DND-41 (cell line): ENCODE measurements around the gene SDCCAG8.

Source experiments
- ATAC-seq: fragments of 200-7000 bp; cut with Tn5 transposase; 3 replicates; pipeline ENCODE4 v1.9.1; 2021; ENCODE audit warnings: low read depth; ENCODE audit not compliant: insufficient read depth
- DNase-seq: peaks from one replicate; pipeline ENCODE4 v3.0.0-alpha.2; 2020
- H2AFZ ChIP-seq: 2 replicates; pipeline ENCODE4 v1.6.0; 2012; ENCODE audit warnings: low read depth, low read length
- H3K27ac ChIP-seq: 2 replicates; pipeline ENCODE4 v1.5.1; 2012; ENCODE audit warnings: low read length, inconsistent platforms
- H3K27me3 ChIP-seq: fragments of 200-600 bp; sonication (generic); 2 replicates; pipeline ENCODE4 v1.6.0; 2012; ENCODE audit warnings: low read length, mild to moderate bottlenecking, inconsistent platforms; ENCODE audit not compliant: insufficient read depth, poor library complexity
- H3K36me3 ChIP-seq: 2 replicates; pipeline ENCODE4 v1.5.1; 2012; ENCODE audit warnings: low read length, inconsistent platforms; ENCODE audit not compliant: insufficient read depth
- H3K4me1 ChIP-seq: 2 replicates; pipeline ENCODE4 v1.5.1; 2012; ENCODE audit warnings: mild to moderate bottlenecking, low read length; ENCODE audit not compliant: insufficient read depth
- H3K4me2 ChIP-seq: 2 replicates; pipeline ENCODE4 v1.6.0; 2012; ENCODE audit warnings: mild to moderate bottlenecking, moderate library complexity, low read length, inconsistent platforms; ENCODE audit not compliant: insufficient read depth
- H3K4me3 ChIP-seq, 2 experiments: fragments of 200-600 bp in 1 of 2; shearing (Covaris generic) in 1 of 2; 2 replicates each; pipeline ENCODE4 v1.5.1; 2012 to 2016; ENCODE audit warnings: inconsistent platforms in 2 of 2, low read length in 2 of 2, mild to moderate bottlenecking in 2 of 2, low read depth in 1 of 2, moderate library complexity in 1 of 2
- H3K79me2 ChIP-seq: 2 replicates; pipeline ENCODE4 v1.6.0; 2012; ENCODE audit warnings: low read length, inconsistent platforms; ENCODE audit not compliant: insufficient read depth
- H3K9ac ChIP-seq: 2 replicates; pipeline ENCODE4 v1.6.0; 2012; ENCODE audit warnings: low read depth, mild to moderate bottlenecking, inconsistent platforms, low read length, moderate library complexity
- H3K9me3 ChIP-seq: 2 replicates; pipeline ENCODE4 v1.5.1; 2012; ENCODE audit warnings: low read length, moderate library complexity, mild to moderate bottlenecking, inconsistent platforms; ENCODE audit not compliant: insufficient read depth, severe bottlenecking
- H4K20me1 ChIP-seq: 2 replicates; pipeline ENCODE4 v1.6.0; 2012; ENCODE audit warnings: low read length; ENCODE audit not compliant: insufficient read depth
- EZH2 ChIP-seq: IDR thresholded peaks from 3 replicates; pipeline ENCODE4 v1.6.1; 2012; ENCODE audit warnings: borderline replicate concordance, low read depth, mild to moderate bottlenecking, moderate library complexity, low read length, inconsistent platforms; ENCODE audit not compliant: severe bottlenecking
- TF ChIP-seq, protein P1 (sequence below): IDR thresholded peaks from 2 replicates; pipeline ENCODE4 v1.5.1; 2012; ENCODE audit warnings: borderline replicate concordance, low read length, moderate library complexity, mild to moderate bottlenecking; ENCODE audit not compliant: poor library complexity, severe bottlenecking; ENCODE audit errors: extremely low read depth

SDCCAG8 gene

DNA sequence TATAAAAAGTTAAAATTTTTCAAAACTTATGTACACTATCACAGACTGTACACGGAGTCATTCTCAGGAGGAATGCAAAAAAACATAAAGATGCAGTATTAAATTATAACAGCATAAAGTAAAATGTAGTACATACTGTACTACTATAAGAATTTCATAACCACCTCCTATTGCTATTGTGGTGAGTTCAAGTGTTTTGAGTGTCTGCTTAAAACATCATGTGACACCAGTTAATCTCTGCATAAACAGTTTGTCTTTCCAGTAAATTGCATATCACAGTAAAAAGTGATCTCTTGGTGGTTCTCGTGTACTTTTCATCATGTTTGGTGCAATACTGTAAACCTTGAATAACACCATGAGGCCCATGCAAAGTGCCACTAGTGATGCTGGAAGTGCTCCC, 45.2 kb downstream of the SDCCAG8 start:
- Histone ChIP-seq H3K4me3 (no peak overlapping the region), H4K20me1 (no peaks in the 10 kb centered on the region), H3K27me3 (no peaks in the 10 kb centered on the region), H3K9ac (no peak overlapping the region), H3K36me3 (peaks cover 19% of the 10 kb centered on the region; the same call in 1 of the 2 replicates), H3K9me3 (peaks cover 6% of the 10 kb centered on the region), H2AFZ (no peak overlapping the region), H3K4me1 (no peaks in the 10 kb centered on the region), H3K79me2 (no peaks in the 10 kb centered on the region), H3K4me2 (no peak overlapping the region), H3K27ac (no peak overlapping the region)
- no peak for TF ChIP-seq EZH2
- TF ChIP-seq, protein P1, sequence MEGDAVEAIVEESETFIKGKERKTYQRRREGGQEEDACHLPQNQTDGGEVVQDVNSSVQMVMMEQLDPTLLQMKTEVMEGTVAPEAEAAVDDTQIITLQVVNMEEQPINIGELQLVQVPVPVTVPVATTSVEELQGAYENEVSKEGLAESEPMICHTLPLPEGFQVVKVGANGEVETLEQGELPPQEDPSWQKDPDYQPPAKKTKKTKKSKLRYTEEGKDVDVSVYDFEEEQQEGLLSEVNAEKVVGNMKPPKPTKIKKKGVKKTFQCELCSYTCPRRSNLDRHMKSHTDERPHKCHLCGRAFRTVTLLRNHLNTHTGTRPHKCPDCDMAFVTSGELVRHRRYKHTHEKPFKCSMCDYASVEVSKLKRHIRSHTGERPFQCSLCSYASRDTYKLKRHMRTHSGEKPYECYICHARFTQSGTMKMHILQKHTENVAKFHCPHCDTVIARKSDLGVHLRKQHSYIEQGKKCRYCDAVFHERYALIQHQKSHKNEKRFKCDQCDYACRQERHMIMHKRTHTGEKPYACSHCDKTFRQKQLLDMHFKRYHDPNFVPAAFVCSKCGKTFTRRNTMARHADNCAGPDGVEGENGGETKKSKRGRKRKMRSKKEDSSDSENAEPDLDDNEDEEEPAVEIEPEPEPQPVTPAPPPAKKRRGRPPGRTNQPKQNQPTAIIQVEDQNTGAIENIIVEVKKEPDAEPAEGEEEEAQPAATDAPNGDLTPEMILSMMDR, result no peak
- DNase-seq (no peak), ATAC-seq (no peak)

DNA sequence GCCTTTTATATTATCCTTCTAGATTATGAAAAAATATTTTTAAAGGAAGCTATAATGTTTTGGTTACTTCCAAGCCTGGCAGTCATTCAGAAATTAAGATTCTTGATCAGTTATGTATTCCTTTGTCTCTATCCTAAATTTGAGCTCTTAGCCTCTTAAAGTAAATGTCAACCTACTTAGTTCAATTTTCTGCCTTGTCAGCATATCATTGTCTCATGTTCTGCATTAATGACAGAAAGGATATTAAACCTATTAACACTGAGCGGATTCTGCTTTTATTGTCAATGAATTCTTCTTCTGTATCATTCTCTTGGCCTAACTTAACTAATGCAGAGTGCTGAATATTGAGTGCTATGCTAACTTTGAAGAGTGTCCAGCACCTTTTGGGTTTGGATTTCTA, 56.0 kb downstream of the SDCCAG8 start:
- Histone ChIP-seq H4K20me1 (no peaks in the 10 kb centered on the region), H3K9ac (no peak overlapping the region), H3K79me2 (no peaks in the 10 kb centered on the region), H2AFZ (no peak overlapping the region), H3K27me3 (no peaks in the 10 kb centered on the region), H3K9me3 (no peaks in the 10 kb centered on the region), H3K36me3 (peaks cover 19% of the 10 kb centered on the region; the same call in 1 of the 2 replicates), H3K4me2 (no peak overlapping the region), H3K27ac (no peak overlapping the region), H3K4me1 (no peaks in the 10 kb centered on the region), H3K4me3 (no peak overlapping the region)
- TF ChIP-seq, protein P1, result no peak
- TF ChIP-seq EZH2, result no peak
- ATAC-seq (no peak), DNase-seq (no peak)

GRCh38 chr1:243312952-243313634, 57.3 kb downstream of the SDCCAG8 start:
- ATAC-seq (no peak), DNase-seq (no peak)
- H2AFZ ChIP-seq, result no peak overlapping the region
- H3K36me3 ChIP-seq, result peaks cover 24% of the 10 kb centered on the region
- no peak overlapping the region for H3K9ac ChIP-seq
- no peak overlapping the region for H3K4me3 ChIP-seq
- H3K9me3 ChIP-seq, result no peaks in the 10 kb centered on the region
- TF ChIP-seq, protein P1, result no peak
- TF ChIP-seq EZH2, result no peak
- H3K4me2 ChIP-seq, result no peak overlapping the region
- no peaks in the 10 kb centered on the region for H3K27me3 ChIP-seq
- H3K79me2 ChIP-seq, result no peaks in the 10 kb centered on the region
- no peak overlapping the region for H3K27ac ChIP-seq
- no peaks in the 10 kb centered on the region for H3K4me1 ChIP-seq
- H4K20me1 ChIP-seq, result no peaks in the 10 kb centered on the region
